Measurements from ENCODE around the gene OBSCN. TPM values are rescaled to one million over a fixed set of nuclear protein-coding genes. Genes with fewer than 3 reads are reported as not detected.

The OBSCN gene
- total and polyA plus RNA-seq, 4 donors = 0.54 to 5.6 (median 2.7) TPM

DNA sequence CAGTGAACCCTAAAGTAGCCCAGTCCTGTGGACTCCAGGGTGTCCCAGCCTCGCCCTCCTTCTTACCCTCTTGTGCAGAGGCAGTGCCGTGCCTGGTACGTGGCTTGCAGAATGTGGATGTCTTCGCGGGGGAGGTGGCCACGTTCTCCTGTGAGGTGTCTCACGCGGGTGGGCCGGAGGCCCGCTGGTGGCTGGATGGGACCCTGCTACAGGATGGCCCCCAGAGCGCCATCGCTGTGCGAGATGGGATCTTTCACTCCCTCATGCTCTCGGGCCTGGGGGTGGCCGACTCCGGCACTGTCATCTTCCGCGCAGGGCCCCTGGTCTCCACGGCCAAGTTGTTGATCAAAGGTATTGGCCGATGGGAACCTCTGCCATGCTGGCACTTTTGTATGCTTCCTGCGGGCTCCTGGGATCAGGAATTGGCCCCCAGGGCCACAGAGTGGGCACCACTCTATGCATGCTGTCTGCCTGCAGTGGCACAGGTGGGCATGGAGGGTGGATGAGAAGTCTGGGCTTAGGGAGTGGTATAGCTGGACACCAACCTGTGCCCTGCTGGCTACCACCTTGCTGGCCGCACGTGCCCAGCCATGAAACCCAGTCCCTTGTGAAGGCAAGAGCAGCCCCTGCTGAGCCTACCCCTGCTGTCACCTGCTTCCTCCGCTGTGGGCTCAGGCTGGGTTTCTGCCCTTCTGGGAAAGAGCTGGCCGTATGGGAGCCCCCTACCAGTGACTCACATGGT lies 105.9 kb downstream of the OBSCN start:
- DNase-seq (ENCODE audit: low spot score) = no peak
- Histone ChIP-seq H3K4me3 (ENCODE audit: low read depth in 1 of 3, low read length in 3 of 3) (peak overlapping the region in 1 of 3 donors; percentile 29), H3K9me3 (ENCODE audit: control insufficient read depth in 4 of 4, low read length in 3 of 4) (peaks cover 5 to 18% (median 11%) of the 10 kb centered on the region in 4 donors), H3K4me1 (ENCODE audit: control insufficient read depth in 4 of 4, insufficient read depth in 4 of 4, low read length in 3 of 4) (no peaks in the 10 kb centered on the region), H3K27me3 (ENCODE audit: control insufficient read depth in 4 of 4, insufficient read depth in 4 of 4, low read length in 3 of 4) (no peaks in the 10 kb centered on the region), H3K9ac (ENCODE audit: low read depth in 1 of 2, low read length in 2 of 2) (no peak overlapping the region), H3K27ac (ENCODE audit: low read depth in 1 of 2, low read length in 2 of 2) (no peak overlapping the region), H3K36me3 (ENCODE audit: control insufficient read depth in 4 of 4, insufficient read depth in 3 of 4, low read depth in 1 of 4, low read length in 3 of 4) (no peaks in the 10 kb centered on the region)
- 95% methylated on average over 25 of the region's 25 CpGs for WGBS
- TF ChIP-seq GABPA (IDR thresholded peaks at IDR 0.05 in 1 of 2, conservative IDR thresholded peaks at IDR 0.05 in 1 of 2) (no peak), FOXA1 (IDR thresholded peaks at IDR 0.05) (no peak), HNF4A (conservative IDR thresholded peaks at IDR 0.05) (no peak), REST (IDR thresholded peaks at IDR 0.05) (no peak), NR2F2 (IDR thresholded peaks at IDR 0.05) (no peak), CTCF (IDR thresholded peaks at IDR 0.05; ENCODE audit: low read depth, low read length, missing input control) (no peak), EGR1 (IDR thresholded peaks at IDR 0.05; ENCODE audit: low read depth in 2 of 2) (no peak), YY1 (IDR thresholded peaks at IDR 0.05) (no peak), TAF1 (conservative IDR thresholded peaks at IDR 0.05) (no peak), RAD21 (IDR thresholded peaks at IDR 0.05) (no peak), RXRA (IDR thresholded peaks at IDR 0.05) (no peak), HNF4G (IDR thresholded peaks at IDR 0.05) (no peak)
- TF ChIP-seq, protein P1, sequence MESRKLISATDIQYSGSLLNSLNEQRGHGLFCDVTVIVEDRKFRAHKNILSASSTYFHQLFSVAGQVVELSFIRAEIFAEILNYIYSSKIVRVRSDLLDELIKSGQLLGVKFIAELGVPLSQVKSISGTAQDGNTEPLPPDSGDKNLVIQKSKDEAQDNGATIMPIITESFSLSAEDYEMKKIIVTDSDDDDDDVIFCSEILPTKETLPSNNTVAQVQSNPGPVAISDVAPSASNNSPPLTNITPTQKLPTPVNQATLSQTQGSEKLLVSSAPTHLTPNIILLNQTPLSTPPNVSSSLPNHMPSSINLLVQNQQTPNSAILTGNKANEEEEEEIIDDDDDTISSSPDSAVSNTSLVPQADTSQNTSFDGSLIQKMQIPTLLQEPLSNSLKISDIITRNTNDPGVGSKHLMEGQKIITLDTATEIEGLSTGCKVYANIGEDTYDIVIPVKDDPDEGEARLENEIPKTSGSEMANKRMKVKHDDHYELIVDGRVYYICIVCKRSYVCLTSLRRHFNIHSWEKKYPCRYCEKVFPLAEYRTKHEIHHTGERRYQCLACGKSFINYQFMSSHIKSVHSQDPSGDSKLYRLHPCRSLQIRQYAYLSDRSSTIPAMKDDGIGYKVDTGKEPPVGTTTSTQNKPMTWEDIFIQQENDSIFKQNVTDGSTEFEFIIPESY (IDR thresholded peaks at IDR 0.05) = no peak
- TF ChIP-seq, protein P2, sequence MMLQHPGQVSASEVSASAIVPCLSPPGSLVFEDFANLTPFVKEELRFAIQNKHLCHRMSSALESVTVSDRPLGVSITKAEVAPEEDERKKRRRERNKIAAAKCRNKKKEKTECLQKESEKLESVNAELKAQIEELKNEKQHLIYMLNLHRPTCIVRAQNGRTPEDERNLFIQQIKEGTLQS (IDR thresholded peaks at IDR 0.05) = no peak

DNA sequence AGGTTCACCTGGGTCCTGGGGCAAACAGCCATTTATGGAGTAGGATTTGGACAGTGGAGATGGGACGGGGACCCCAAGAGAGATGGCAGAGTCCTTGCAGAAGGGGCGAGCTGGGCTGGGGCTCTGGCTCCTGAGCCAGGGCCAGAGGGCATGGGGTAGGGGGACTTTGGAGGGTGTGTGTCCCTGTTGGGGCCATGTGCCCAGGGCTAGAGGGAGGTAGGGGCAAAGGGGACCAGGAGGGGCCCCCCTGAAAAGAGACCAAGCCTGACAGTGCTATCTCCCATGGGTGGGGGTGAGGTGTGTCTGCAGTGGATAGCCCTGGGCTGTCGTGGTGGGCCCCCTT lies 106.4 kb downstream of the OBSCN start:
- no peak for DNase-seq (ENCODE audit: low spot score)
- Histone ChIP-seq H3K27ac (ENCODE audit: low read depth in 1 of 2, low read length in 2 of 2) (no peak overlapping the region), H3K27me3 (ENCODE audit: control insufficient read depth in 4 of 4, insufficient read depth in 4 of 4, low read length in 3 of 4) (no peaks in the 10 kb centered on the region), H3K4me1 (ENCODE audit: control insufficient read depth in 4 of 4, insufficient read depth in 4 of 4, low read length in 3 of 4) (no peaks in the 10 kb centered on the region), H3K9ac (ENCODE audit: low read depth in 1 of 2, low read length in 2 of 2) (no peak overlapping the region), H3K9me3 (ENCODE audit: control insufficient read depth in 4 of 4, low read length in 3 of 4) (peaks cover 5 to 18% (median 11%) of the 10 kb centered on the region in 4 donors), H3K36me3 (ENCODE audit: control insufficient read depth in 4 of 4, insufficient read depth in 3 of 4, low read depth in 1 of 4, low read length in 3 of 4) (no peaks in the 10 kb centered on the region), H3K4me3 (ENCODE audit: low read depth in 1 of 3, low read length in 3 of 3) (no peak overlapping the region)
- WGBS = 91% methylated on average over 3 of the region's 3 CpGs
- TF ChIP-seq TAF1 (conservative IDR thresholded peaks at IDR 0.05) = no peak
- TF ChIP-seq CTCF (IDR thresholded peaks at IDR 0.05; ENCODE audit: low read depth, low read length, missing input control) = no peak
- no peak for TF ChIP-seq FOXA2 (IDR thresholded peaks at IDR 0.05)
- TF ChIP-seq EGR1 (IDR thresholded peaks at IDR 0.05; ENCODE audit: low read depth in 2 of 2) = no peak
